Activated B cell treated with CpG ODN at 0.5 μM for 24 hours (primary cell): Measurements from ENCODE around the gene IPPK. TPM values are rescaled to one million over a fixed set of nuclear protein-coding genes. Genes with fewer than 3 reads are reported as not detected.

ENCODE experiments used
- ATAC-seq: fragments of 200-7000 bp; cut with Tn5 transposase; one replicate; pipeline ENCODE4 v1.10.0; 2021; ENCODE audit warnings: low read depth, mild to moderate bottlenecking, moderate library complexity
- CTCF ChIA-PET: fragments of 350-600 bp; sonication (Branson Sonifier 250); formaldehyde crosslinking; loops from one replicate; lab custom pipeline; 2021; ENCODE audit warnings: antibody characterized with exemption; lab: Charles Lee
- POLR2A ChIA-PET: fragments of 350-600 bp; sonication (Branson Sonifier 250); formaldehyde crosslinking; loops from one replicate; lab custom pipeline; 2021; ENCODE audit warnings: antibody characterized with exemption; lab: Charles Lee
- DNase-seq: peaks from one replicate; pipeline ENCODE4 v3.0.0; 2022
- H3K27ac Mint-ChIP-seq: one replicate; pipeline ENCODE4 v1.8.0; 2020; ENCODE audit warnings: mixed read lengths
- H3K27me3 Mint-ChIP-seq: one replicate; pipeline ENCODE4 v1.8.0; 2021; ENCODE audit warnings: mixed read lengths
- H3K36me3 Mint-ChIP-seq: one replicate; pipeline ENCODE4 v1.8.0; 2021; ENCODE audit warnings: low read depth, mixed read lengths
- H3K4me1 Mint-ChIP-seq: one replicate; pipeline ENCODE4 v1.8.0; 2021; ENCODE audit warnings: mixed read lengths
- H3K4me3 Mint-ChIP-seq: one replicate; pipeline ENCODE4 v1.8.0; 2020; ENCODE audit warnings: mild to moderate bottlenecking, mixed read lengths
- H3K9me3 Mint-ChIP-seq: one replicate; pipeline ENCODE4 v1.8.0; 2020; ENCODE audit warnings: mixed read lengths
- intact Hi-C: fragments of 100-400 bp; cut with micrococcal nuclease; formaldehyde crosslinking; loops from one replicate; pipeline ENCODE4 v1.15.1; 2024
- total RNA-seq: library from RNA; stranded (reverse); gene quantifications from 2 replicates; pipeline ENCODE4 v1.2.3, GENCODE V29; 2022
- TF ChIP-seq, protein P1 (sequence below): fragments of 200-600 bp; IDR thresholded peaks from one replicate; pipeline ENCODE4 v1.8.0; 2022; ENCODE audit warnings: antibody characterized with exemption, mild to moderate bottlenecking

The IPPK gene
- total RNA-seq, 1 donor from 2014 or later: 9.7 TPM

DNA sequence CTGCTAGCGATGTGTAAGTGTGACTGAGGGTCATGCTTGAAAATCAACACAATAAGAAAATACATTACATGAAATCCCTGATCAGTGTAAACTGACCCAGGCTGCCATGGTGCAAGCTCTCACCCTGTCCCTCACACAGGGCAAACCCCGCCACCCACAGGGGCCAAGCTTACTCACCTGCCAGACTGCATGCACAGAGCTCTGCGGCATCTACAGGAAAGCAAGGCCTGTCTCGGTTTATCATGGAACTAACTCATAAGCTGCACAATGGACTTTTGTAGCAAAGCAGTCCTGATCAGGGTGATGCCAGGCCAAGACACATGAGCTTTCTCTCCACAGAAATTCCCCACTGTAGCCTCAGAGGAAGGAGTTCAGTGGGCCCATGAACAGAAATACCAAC, 9.7 kb downstream of the IPPK start:
- CTCF ChIA-PET: no interaction called here
- POLR2A ChIA-PET: interaction anchor here (0.7 kb wide), 1 partner anchor 9 kb away, joined by 3 read pairs; no protein-coding TSS in a partner anchor
- H3K27ac Mint-ChIP-seq: no peak overlapping the region
- peaks cover 13% of the 10 kb centered on the region for H3K4me1 Mint-ChIP-seq
- H3K9me3 Mint-ChIP-seq: no peaks in the 10 kb centered on the region
- peaks cover 35% of the 10 kb centered on the region for H3K36me3 Mint-ChIP-seq
- ATAC-seq (no peak), DNase-seq (no peak)
- no peaks in the 10 kb centered on the region for H3K27me3 Mint-ChIP-seq
- H3K4me3 Mint-ChIP-seq: no peak overlapping the region
- intact Hi-C loops: no loop called here
- TF ChIP-seq, protein P1, sequence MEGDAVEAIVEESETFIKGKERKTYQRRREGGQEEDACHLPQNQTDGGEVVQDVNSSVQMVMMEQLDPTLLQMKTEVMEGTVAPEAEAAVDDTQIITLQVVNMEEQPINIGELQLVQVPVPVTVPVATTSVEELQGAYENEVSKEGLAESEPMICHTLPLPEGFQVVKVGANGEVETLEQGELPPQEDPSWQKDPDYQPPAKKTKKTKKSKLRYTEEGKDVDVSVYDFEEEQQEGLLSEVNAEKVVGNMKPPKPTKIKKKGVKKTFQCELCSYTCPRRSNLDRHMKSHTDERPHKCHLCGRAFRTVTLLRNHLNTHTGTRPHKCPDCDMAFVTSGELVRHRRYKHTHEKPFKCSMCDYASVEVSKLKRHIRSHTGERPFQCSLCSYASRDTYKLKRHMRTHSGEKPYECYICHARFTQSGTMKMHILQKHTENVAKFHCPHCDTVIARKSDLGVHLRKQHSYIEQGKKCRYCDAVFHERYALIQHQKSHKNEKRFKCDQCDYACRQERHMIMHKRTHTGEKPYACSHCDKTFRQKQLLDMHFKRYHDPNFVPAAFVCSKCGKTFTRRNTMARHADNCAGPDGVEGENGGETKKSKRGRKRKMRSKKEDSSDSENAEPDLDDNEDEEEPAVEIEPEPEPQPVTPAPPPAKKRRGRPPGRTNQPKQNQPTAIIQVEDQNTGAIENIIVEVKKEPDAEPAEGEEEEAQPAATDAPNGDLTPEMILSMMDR: no peak

- no peaks in the 10 kb centered on the region for H3K9me3 Mint-ChIP-seq
Measured at GRCh38 chr9:92659601-92660000, 10.3 kb downstream of the IPPK start.

GRCh38 chr9:92658611-92659010, 11.3 kb downstream of the IPPK start:
- Mint-ChIP-seq H3K9me3 (no peaks in the 10 kb centered on the region), H3K4me1 (peaks cover 14% of the 10 kb centered on the region), H3K36me3 (peaks cover 49% of the 10 kb centered on the region), H3K4me3 (no peak overlapping the region), H3K27me3 (no peaks in the 10 kb centered on the region), H3K27ac (no peak overlapping the region)
- CTCF ChIA-PET: no interaction called here
- ATAC-seq: no peak
- TF ChIP-seq, protein P1: no peak
- intact Hi-C loops: no loop called here
- no peak for DNase-seq
- POLR2A ChIA-PET: no interaction called here

More at GRCh38 chr9:92659601-92660000, 10.3 kb downstream of the IPPK start:
- Mint-ChIP-seq H3K4me3 (no peak overlapping the region), H3K36me3 (peaks cover 40% of the 10 kb centered on the region), H3K27me3 (no peaks in the 10 kb centered on the region), H3K4me1 (peaks cover 9% of the 10 kb centered on the region), H3K27ac (no peak overlapping the region)
- ATAC-seq (no peak), DNase-seq (no peak)
- CTCF ChIA-PET: no interaction called here
- TF ChIP-seq, protein P1: no peak
- intact Hi-C loops: no loop called here
- POLR2A ChIA-PET: interaction anchor here (0.7 kb wide), 1 partner anchor 8 kb away, joined by 3 read pairs; no protein-coding TSS in a partner anchor

DNA sequence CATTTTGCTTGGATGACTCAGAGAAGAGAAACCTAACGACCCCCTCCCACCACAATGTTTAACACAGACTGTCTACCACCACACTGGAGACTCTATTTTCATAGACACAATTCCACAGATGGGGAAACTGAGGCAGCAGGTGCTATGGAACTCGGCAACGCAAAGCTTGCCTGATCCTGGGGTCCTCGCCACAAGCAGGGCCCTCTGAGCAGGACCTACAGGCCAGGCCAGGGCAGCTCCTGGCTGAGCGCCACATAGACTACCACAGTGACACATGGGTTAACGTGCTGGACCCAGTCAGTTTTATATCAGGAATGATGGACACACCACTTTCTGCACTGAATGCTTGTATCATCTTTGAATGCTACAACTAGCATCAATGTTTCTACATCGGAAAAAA, 11.8 kb downstream of the IPPK start:
- TF ChIP-seq, protein P1: no peak
- Mint-ChIP-seq H3K27me3 (no peaks in the 10 kb centered on the region), H3K9me3 (no peaks in the 10 kb centered on the region), H3K4me3 (no peak overlapping the region), H3K27ac (no peak overlapping the region), H3K36me3 (peaks cover 47% of the 10 kb centered on the region), H3K4me1 (peaks cover 14% of the 10 kb centered on the region)
- POLR2A ChIA-PET: interaction anchor here (0.7 kb wide), 1 partner anchor 14 kb away, joined by 3 read pairs; no protein-coding TSS in a partner anchor
- ATAC-seq (no peak), DNase-seq (no peak)
- intact Hi-C loops: no loop called here
- CTCF ChIA-PET: no interaction called here

DNA sequence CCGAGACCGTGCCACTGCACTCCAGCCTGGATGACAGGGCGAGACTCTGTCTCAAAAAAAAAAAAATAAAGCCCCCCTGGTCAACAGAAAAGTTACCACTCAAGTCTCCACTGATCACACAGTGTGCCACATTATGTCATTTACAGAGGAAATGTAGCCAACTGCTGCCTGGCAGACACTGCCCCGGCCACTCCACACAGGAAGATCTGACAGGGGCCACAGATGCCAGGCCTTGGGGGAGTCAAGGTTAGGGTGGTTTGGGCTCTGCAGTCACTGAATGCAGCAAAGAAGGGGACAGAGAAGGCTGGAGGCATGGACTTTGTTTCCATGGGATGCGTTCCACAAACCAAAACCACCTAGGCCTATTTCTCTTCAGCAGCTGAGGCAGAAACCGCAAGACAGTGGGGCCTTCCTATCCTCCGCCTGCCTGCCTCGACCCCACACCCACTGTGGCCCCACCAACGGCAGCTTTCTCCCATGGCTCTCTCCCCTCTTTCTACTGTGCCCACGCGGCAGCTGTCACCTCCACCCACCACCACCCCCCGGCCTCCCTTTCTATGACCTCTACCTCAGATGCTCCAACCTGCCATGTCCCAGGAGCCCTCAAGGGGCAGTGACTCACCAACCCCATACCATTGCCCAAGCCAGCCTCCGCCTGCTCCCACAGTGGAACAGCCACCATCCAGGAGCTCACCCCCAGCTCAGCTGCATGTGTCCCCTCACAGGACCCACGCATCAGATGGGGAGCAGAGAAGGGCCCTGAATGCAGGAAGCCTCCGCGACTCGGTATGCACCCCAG, 12.4 kb downstream of the IPPK start:
- Mint-ChIP-seq H3K4me3 (no peak overlapping the region), H3K4me1 (peaks cover 14% of the 10 kb centered on the region), H3K9me3 (no peaks in the 10 kb centered on the region), H3K27me3 (no peaks in the 10 kb centered on the region), H3K27ac (no peak overlapping the region), H3K36me3 (peaks cover 51% of the 10 kb centered on the region)
- ATAC-seq (no peak), DNase-seq (no peak)
- POLR2A ChIA-PET: interaction anchor here (0.7 kb wide), 1 partner anchor 14 kb away, joined by 3 read pairs; no protein-coding TSS in a partner anchor
- TF ChIP-seq, protein P1: no peak
- intact Hi-C loops: no loop called here
- CTCF ChIA-PET: no interaction called here
